Measurements from ENCODE around the gene SCUBE1.
"Not testable (repeated sequence)": the region's sequence is repeated elsewhere in the genome, so short reads cannot be mapped to it uniquely, and the experiment has no call there.

The SCUBE1 gene

DNA sequence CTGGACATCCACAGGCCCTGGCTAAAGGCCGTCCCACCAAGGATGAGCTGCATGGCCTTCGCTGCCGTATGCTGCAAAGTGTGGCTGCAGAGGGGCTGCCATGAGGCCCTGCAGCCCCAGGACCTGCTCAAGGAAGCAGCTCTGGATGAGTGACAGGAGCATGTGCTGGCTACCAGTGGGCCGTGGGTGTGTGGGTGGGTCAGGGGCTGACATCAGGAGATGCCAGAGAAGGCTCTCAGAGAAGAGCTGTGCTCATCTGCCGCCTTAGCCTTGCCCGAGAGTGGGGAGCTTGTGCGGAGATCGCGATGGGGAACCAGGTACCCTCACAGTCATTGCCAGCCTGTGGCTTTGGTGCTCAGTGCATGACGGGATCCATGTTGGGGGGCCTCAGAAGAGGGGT is 41.3 kb downstream of the SCUBE1 start:
- DNase-seq (ENCODE audit: low read depth in 2 of 2), result no peak

DNA sequence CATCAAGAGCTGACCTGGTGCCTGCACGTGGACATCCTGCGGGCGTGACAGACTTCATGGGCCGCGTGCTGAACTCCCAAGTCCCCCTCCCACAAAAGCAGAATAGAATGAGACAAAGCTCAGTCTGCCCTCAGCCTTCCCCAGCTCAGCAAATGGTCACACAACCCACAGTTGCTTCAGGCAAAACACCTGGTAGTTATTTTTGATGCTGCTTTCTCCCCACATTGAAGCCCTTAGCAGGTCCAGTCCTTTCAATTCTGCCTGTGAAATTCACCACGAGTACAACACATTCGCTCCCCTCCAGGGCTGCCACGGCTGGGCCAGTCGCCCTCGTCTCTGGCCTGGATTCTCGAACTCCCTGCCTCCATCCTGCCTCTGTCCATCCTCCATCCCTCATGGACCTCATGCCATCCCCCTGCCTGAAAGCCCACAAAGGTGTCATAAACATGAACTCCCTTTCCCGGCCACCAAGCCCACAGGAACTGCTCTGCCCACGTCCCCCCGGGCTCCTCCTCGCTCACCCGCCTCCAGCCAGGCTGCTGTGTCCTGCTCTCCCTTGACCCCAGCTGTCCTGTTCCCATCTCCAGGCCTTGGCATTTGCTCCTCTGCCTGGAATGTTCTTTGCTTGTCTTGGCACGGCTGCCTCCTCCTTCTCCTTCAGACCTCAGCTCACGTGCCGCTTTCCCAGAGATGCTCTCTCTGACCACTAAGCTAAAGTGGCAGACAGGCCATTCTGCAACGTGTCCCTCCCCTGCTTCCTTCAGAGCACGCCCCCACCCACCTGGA is 42.1 kb downstream of the SCUBE1 start:
- no peak for DNase-seq (ENCODE audit: low read depth in 2 of 2)

DNA sequence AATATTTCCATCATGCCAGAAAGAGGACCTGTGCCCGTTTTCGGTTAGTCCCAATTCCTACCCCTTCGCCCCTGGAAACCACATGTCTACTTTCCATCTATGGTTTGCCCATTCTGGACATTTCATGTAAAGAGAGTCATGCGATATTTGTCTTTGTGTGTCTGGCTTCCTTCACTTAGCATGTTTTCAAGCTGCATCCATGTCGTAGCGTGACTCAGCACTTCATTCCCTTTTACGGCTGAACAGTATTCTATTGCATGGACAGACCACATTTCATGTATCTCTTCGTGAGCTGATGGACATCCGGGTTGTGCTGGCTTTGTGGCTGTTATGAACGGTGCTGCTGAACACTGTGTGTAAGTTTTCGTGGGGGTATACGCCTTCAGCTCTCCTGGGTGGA is 43.4 kb downstream of the SCUBE1 start:
- no peak for DNase-seq (ENCODE audit: low read depth in 2 of 2)

DNA sequence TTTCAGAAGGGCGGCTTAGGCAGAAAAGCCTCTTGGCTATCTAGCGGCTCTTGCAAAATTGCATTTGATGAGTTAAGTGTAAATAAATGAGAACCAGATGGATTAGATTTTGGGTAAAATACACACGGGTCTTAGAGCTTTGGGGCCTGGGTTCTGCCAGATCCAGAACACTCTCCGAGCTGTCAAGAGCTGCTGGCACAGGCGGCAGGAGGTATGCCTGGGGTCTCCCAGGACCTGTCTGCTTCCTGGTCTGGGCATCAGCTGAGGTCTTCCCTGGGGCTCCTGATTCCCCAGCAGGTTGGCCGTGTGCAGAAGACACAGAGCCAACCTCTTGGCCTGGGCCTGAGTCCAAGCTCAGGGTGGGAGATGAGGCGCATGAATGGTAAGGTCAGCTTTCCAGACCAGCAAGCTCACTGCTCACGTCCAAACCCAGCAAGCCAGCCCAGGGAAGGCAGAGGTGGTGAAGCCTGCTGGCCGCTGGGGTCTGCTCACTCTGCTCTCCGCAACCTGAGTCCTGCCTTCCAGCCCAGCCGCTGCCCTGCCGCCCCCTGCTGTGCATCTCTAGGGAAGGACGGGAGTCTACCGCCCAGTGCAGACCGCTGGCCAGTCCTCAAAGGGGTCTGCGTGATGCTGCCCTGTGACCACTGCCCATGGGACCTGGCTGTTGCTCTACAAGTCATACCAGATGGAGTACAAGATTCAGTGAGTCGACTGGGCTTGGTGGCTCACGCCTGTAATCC is 44.9 kb downstream of the SCUBE1 start:
- no peak for DNase-seq (ENCODE audit: low read depth in 2 of 2)

DNA sequence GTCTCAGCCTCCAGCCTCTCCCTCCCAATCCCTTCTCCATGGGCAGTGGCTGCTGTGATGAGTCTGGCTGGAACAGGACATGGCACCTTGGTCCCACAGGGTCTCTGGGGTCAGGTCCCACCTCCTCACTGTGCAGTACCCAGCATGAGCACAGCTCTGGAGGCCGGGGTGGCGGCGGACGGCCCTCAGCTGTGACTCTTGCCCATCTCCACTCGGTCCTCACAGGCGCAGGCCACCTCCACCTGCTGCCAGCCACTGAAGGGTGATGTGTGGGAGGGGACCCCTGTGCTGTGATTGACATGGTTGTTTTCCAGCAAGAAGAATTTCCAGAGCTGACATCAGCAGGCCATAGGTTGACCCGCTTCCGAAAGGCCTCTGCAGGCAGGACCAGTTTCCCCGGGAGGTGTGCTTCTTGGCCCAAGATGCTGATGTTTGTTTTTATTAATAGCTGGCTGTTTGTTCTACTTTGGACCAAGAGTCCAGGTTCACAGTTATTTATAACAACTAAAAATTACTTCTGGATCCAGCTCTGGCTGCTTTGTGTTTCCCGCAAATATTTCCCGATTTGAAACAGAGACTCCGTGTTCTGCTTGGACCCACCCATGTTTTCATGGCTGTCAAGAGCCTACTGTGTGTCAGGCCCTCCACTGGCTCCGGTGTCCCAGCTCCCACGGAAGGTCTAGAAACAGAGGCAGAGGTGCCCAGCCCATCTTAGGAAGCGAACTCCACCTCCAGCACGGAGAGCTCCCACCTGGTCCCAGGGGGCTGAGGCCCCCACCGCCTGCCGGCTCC is 45.7 kb downstream of the SCUBE1 start:
- no peak for DNase-seq (ENCODE audit: low read depth in 2 of 2)

DNA sequence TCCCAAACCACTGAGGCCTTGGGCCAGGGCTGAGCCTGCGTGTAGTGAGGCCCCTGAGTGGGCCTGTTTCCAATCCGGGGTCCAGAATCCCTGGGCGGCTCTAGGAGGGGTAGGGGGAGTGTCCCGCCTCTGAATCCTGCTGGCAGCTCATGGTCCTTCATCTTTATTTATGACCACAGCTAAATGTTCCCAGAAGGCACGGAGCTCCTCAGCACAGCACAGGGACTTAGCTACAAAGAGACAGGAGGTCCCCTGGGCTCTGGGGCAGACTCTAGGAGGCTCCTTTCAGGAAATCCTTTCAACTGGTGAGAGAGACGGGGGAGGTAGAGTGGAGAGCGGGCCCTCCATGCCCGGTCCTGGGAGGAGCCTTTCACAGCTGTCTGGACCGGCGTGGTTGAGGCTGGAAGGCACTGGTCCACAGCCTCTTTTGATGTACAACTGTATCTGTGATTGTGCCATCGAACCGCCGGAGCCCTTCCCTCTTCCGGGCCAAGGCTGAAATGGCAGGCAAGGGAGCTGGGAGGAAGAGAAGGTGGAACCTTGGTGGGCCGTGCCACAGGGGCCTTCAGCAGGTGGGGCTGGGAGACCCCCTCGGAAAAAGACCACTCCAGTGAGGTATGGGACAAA is 46.8 kb downstream of the SCUBE1 start:
- DNase-seq (ENCODE audit: low read depth in 2 of 2), result no peak

DNA sequence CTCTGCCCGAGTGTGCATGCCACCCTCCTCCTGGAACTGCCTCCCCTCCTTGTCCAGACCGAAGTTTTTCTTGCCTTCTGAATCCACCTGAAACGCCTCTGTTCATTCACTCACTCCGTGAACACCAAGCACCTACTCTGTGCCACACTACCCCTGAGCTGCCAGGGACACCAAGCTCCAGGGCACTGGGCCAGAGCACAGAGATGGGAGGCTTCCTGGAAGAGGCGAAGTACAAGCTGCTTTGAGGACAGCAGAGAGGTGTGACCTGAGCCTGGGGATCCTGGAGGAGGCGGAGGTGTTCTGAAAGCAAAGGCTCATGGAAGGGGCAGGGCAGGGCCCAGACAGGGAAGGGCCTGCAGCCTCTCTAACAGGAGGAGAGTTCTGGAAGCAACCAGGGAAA is 47.5 kb downstream of the SCUBE1 start:
- DNase-seq (ENCODE audit: low read depth in 2 of 2), result no peak

DNA sequence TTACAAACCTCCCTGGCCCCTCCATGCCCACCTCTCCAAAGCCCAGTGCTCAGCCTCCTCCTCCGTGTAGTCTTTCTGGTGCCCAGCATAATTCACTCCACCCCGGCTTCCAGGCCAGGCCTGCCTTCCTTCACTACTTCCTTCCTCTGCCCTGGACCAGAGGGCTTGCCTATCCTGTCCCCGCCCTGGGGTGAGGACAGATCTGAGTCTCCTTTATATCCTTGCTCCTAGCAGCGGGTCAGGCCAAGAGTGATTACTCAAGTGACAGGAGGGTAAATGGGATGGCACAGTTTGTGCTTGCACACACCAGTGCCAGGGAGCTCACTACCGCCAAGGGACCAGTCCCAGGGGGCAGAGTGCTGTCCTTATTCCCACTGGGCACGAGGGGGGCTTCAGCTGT is 48.0 kb downstream of the SCUBE1 start:
- DNase-seq (ENCODE audit: low read depth in 2 of 2), result no peak

DNA sequence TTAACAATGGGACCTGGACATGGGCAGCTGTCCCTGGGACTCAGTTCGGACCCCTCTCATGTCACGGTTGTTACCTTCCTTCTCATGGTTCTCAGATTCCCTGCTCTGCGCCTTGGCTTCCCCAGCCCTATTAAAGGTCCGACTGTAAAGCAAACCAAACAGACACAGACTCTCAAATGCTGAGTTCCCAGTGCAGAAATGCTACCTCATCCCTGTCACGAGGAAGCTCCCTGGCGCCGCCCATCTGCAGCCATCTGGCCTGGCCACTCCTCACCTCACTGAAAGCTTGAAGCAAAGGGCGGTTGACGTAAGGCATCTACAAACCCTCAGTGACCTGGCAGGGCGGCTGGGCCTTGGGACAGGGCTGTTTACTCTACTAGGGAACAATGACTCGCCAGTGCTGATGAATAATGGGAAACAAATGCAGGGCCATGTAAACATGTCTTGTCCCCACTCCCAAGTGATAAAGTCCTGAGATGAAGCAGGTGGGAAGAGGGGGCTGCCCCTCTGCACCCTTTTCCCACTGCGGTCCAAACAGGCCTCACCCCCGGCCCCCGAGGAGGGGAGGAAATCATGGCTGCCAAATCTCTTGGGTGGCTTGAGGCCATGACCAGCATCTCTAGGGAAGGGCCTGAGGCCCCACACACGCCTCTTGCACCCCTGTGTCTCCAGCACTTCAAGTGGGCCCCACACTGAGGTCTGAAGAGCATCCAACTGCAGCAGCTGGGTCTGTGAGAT is 49.3 kb downstream of the SCUBE1 start:
- DNase-seq (ENCODE audit: low read depth in 2 of 2), result no peak

DNA sequence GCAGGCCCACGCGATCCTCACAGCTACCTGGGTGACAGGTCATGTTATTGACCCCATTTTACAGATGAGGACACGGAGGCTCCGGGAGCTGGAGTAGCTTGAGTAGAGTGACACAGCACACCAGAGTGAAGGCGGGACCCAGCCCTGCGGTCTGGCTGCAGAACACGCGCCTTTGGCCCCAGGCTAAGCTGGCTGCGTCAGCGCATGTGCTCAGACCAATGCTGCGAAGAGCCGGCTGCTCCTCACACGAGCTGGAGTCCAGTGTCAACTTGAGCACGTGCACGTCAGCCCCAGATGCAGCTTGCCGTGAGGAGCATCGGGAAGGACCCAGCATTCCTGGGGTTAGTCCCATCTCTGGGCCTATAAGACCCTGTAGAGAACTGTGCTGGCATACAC is 49.9 kb downstream of the SCUBE1 start:
- no peak for DNase-seq (ENCODE audit: low read depth in 2 of 2)

DNA sequence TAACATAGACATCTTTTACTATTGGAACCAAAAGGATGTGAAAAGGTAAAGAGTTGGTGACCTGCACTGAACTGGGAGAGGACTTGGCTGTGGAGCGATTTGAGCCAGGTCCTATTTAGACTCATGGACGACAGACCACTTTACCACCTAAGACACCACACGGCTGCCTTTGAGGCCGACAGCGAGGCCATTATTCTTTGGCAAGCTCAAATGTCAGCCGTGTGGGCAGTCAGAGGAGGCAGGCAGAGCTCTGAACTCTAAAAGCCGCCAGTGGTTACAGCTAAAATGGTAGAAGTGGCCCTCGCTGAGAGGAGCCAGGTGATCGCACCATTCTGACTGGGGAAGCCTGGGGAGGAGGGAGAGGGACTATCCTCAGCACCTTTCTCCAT is 50.5 kb downstream of the SCUBE1 start:
- DNase-seq (ENCODE audit: low read depth in 2 of 2), result no peak

DNA sequence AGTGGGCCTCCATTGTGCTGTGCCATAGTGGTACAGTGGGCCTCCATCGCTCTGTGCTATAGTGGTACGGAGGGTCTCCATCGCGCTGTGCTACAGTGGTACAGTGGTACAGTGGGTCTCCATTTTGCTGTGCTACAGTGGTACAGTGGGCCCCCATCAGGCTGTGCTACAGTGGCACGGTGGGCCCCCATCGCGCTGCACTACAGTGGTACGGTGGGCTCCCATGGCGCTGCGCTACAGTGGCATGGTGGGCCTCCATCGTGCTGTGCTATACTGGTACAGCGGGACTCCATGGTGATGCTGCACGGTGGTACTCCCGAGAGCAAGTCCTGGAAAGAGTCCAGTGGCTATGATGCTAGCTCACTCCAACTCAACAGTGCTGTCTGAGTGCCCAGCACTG is 51.8 kb downstream of the SCUBE1 start:
- no peak for DNase-seq (ENCODE audit: low read depth in 2 of 2)

DNA sequence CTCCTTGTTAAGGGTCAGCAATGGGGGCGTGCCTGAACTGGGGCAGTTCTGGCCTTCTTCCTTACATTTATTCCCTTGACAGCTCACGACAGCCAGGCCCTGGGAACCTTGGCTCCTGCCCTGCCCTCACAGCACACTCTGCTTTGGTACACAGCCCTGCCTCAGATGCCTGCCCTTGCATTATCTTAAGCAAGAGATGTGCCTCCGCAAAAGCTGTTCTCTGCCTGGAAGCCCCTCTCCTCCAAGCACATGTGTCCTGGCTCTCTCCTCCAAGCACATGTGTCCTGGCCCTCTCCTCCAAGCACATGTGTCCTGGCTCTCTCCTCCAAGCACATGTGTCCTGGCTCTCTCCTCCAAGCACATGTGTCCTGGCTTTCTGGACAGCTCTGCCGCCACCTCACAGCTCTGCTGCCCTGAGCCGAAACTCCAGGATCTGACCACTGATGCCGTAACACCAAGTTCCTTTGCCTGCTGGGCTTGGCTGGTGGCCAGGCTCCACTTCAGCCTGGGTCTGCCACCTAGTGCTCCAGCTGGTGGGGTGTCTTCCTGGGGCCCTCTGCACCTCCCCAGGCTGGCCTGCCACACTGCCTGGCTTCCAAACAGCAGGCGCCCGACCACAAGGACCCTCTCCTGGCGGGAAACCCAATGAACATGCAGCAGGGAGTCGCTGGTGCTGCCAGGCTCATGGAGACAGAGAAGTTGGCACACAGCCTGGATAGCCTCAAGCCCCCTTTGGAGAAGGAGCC is 53.0 kb downstream of the SCUBE1 start:
- DNase-seq (ENCODE audit: low read depth in 2 of 2), result no peak

DNA sequence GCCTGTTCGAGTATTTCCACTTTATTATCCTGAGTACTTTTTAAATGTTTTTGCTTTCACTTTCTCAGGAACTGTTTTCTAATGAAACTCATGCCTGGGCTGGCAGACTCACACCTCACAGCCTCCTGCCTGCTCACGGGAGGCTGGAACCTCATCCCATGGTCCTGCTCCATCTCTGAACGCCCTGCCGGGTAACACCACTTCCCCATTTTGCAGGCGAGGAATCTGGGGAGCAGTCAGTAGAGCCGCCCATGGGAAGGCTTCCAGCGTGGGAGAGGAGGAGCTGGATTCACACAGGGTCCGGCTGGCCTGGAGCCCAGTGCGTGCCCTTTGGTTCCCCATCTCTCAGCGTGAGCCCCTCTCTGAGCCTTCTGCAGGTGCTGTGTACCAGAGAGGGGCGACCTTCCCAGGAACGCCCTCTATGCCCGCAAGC is 53.6 kb downstream of the SCUBE1 start:
- DNase-seq (ENCODE audit: low read depth in 2 of 2), result no peak

DNA sequence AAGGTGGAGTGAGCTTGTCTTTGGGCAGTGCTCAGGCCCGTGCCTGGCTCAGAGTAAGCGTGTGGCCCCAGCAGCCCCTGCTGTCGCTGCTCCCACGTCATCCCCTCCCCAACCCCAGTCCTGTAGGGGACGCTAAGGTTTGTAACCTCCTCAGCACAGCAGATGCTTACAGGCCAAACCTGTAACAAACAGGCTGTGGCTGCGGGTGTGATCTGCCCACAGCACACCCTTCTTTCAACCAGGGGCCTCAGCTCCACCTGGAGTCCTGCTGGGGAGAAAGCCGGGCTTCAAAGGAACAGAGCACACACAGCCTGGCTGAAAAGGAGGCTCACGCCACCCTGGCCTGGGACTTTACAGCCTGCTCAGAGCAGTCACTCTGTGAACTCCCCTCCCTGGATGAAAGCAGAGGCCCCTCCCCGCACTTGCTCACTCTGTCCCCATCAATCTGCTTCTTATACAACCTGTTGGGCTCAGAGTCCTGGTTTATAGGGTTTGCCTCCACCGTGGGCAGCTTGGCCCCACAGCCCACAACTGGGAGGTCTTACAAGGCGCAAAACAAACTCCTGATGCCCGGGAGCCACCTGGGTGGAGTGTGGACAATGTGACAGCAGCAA is 54.3 kb downstream of the SCUBE1 start:
- DNase-seq (ENCODE audit: low read depth in 2 of 2), result no peak

DNA sequence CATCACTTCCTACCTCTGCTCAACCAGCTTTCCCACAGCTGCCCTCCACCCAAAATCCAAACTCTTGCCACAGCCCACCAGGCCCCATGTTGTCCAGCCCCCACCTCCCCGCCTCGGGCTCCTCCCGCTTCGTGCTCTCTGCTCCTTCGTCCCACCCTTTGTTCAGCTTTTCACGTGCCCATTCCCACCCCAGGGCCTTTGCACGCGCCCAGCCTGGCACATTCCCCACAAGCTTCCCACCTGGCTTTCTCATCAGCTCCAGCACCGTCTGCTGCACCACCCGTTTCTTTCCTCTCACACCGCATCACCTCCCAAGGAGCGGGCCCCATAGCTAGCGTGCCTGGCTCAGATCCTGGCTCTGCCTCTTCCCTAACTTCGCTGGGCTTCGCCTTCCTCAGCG is 54.8 kb downstream of the SCUBE1 start:
- DNase-seq (ENCODE audit: low read depth in 2 of 2), result no peak

DNA sequence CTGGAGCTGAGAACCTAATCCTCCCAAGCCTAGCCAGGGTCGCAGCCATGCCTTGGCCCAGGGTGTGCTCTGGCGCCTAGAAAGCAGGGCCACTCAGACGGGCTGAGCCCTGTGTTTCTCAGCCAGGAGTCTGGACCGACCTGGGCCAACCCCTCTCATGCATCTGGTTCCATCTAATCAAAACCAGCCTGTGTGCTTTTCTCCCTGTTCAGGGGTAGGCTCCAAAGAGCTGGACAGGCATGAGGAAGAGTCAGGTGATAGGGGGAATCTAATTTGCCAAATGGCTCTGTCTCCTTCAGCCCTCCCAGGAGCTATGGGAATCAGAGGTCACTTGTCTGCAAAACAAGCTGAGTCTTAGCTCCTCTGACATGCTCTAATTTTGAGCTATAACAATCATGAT is 55.7 kb downstream of the SCUBE1 start:
- no peak for DNase-seq (ENCODE audit: low read depth in 2 of 2)

DNA sequence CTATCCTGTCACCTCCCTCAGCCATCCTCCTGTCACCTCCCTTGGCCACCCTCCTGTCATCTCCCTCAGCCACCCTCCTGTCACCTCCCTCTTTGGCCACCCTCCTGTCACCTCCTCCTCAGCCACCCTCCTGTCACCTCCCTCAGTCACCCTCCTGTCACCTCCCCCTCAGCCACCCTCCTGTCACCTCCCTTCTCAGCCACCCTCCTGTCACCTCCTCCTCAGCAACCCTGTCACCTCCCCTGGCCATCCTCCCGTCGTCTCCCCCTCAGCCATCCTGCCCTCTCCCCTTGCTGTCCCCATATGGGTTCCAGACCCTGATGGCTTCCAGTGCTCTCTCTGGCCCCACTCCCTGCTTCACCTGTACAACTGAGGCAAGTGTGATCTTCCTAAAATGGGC is 61.8 kb downstream of the SCUBE1 start:
- no peak for DNase-seq (ENCODE audit: low read depth in 2 of 2)

DNA sequence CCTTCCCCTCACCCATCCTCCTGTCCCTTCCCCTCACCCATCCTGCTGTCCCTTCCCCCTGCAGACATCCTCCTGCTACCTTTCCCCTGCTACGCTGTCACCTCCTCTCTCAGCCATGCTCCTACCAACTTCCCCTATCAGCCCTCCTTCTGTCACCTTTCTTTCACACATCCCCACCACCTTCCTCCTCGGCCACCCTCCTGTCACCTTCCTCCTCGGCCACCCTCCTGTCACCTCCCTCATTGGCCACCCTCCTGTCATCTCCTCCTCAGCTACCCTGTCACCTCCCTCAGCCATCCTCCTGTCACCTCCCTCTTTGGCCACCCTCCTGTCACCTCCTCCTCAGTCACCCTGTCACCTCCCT is 62.7 kb downstream of the SCUBE1 start:
- DNase-seq (ENCODE audit: low read depth in 2 of 2), result not testable (repeated sequence)

DNA sequence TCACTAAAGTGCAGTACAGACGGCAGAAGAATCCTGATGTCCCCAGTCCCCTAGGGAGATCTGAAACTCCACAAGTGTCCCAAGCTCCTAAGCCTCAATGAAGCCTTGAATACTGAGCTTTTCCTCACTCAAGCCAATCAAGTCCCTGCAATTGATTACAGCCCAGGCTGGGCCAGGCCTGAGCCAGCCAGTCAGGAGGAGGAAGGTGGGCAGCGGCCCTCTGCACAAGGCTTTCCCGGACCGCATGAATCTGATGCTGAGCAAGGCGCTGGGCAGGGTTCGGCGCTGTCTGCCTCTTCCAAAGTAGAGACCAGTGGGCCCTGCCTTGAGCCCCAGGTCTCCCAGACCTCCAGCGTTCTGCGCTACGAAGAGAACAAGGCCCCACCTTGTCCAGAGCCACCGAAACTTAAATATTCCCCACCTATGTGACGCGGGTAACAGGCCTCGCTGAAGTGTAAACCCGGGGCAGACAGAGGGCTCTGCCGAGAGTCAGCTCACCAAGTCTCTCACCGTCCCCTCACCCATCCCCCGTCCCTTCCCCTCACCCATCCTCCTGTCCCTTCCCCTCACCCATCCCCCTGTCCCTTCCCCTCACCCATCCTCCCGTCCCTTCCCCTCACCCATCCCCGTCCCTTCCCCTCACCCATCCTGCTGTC is 63.2 kb downstream of the SCUBE1 start:
- no peak for DNase-seq (ENCODE audit: low read depth in 2 of 2)
